ENCODE results near the gene PSMB7. TPM values are rescaled to one million over a fixed set of nuclear protein-coding genes. Genes with fewer than 3 reads are reported as not detected.

Gene PSMB7
- total RNA-seq, 1 experiment from 2014 or later = 187 TPM

- Mint-ChIP-seq H3K4me3 (no peak overlapping the region), H3K36me3 (peaks cover 57% of the 10 kb centered on the region), H3K9me3 (peaks cover 4% of the 10 kb centered on the region), H3K27ac (no peak overlapping the region), H3K27me3 (ENCODE audit: low read depth) (no peaks in the 10 kb centered on the region), H3K4me1 (peaks cover 10% of the 10 kb centered on the region)
- ATAC-seq = no peak
- CTCF ChIA-PET = no interaction called here
- POLR2A ChIA-PET = no interaction called here
- DNase-seq (ENCODE audit: low spot score) = no peak
- TF ChIP-seq ZNF671 (CRISPR knock-in tag; IDR thresholded peaks at IDR 0.05) = no peak
- TF ChIP-seq GRHL2 (CRISPR knock-in tag; IDR thresholded peaks at IDR 0.05; ENCODE audit: insufficient replicate concordance, severe bottlenecking) = no peak
- TF ChIP-seq RELA (CRISPR knock-in tag; IDR thresholded peaks at IDR 0.05; ENCODE audit: borderline replicate concordance) = no peak
- TF ChIP-seq, protein P1, sequence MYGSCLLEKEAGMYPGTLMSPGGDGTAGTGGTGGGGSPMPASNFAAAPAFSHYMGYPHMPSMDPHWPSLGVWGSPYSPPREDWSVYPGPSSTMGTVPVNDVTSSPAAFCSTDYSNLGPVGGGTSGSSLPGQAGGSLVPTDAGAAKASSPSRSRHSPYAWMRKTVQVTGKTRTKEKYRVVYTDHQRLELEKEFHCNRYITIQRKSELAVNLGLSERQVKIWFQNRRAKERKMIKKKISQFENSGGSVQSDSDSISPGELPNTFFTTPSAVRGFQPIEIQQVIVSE (CRISPR knock-in tag; IDR thresholded peaks at IDR 0.05; ENCODE audit: borderline replicate concordance) = no peak
- no peak for TF ChIP-seq ZNF263 (CRISPR knock-in tag; IDR thresholded peaks at IDR 0.05; ENCODE audit: low read depth)
- no peak for TF ChIP-seq TEAD1 (CRISPR knock-in tag; IDR thresholded peaks at IDR 0.05)
- no peak for TF ChIP-seq STAT6 (CRISPR knock-in tag; conservative IDR thresholded peaks at IDR 0.05; ENCODE audit: low read depth)
- TF ChIP-seq TP53 (CRISPR knock-in tag; IDR thresholded peaks at IDR 0.05) = no peak
- TF ChIP-seq ZBTB21 (CRISPR knock-in tag; IDR thresholded peaks at IDR 0.05; ENCODE audit: borderline replicate concordance) = no peak
- no peak for TF ChIP-seq PRRX2 (CRISPR knock-in tag; IDR thresholded peaks at IDR 0.05)
- TF ChIP-seq SP1 (CRISPR knock-in tag; conservative IDR thresholded peaks at IDR 0.05) = no peak
- TF ChIP-seq JUN (CRISPR knock-in tag; IDR thresholded peaks at IDR 0.05) = no peak
- TF ChIP-seq, protein P2, sequence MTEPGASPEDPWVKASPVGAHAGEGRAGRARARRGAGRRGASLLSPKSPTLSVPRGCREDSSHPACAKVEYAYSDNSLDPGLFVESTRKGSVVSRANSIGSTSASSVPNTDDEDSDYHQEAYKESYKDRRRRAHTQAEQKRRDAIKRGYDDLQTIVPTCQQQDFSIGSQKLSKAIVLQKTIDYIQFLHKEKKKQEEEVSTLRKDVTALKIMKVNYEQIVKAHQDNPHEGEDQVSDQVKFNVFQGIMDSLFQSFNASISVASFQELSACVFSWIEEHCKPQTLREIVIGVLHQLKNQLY (CRISPR knock-in tag; IDR thresholded peaks at IDR 0.05) = no peak
Observed at GRCh38 chr9:124411514-124412227, 3.6 kb downstream of the PSMB7 start.

DNA sequence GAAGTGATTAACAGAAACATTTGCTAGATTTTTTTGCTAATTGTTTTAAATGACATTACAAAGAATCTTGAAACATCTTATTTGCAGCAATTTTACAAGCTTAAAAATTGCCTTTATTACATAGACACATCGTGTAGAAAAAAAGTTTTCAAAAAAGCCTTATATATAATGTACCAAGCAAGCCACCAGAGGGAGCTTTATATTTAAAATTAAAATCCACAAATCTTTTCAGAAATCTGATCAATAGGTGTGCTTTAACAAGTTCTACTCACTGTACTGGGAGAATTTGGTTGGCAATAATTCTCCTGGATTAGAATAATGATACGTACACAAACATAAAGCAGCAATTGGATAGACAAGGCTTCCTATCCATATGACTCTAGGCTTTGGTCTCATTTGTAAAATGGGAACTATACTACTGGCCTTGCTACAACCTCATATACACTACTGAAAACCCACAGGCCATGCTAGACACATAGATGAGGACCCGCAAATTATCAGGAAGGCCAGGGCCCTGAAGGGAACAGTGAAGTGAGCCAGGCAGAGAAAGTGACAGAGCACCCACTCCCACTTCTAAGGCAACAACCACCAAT lies 4.8 kb downstream of the PSMB7 start:
- POLR2A ChIA-PET = interaction anchor here (0.5 kb wide), 1 partner anchor 73 kb away, joined by 4 read pairs; no protein-coding TSS in a partner anchor
- Mint-ChIP-seq H3K27ac (no peak overlapping the region), H3K9me3 (peaks cover under 1% of the 10 kb centered on the region), H3K4me1 (peaks cover 6% of the 10 kb centered on the region), H3K4me3 (no peak overlapping the region), H3K36me3 (peaks cover 69% of the 10 kb centered on the region), H3K27me3 (ENCODE audit: low read depth) (no peaks in the 10 kb centered on the region)
- DNase-seq (ENCODE audit: low spot score) (no peak), ATAC-seq (no peak)
- CTCF ChIA-PET = interaction anchor here (0.6 to 1.4 kb wide), 19 partner anchors 9 to 302 kb away, joined by 3 to 17 read pairs (median 4); no protein-coding TSS in a partner anchor
- TF ChIP-seq, protein P3, sequence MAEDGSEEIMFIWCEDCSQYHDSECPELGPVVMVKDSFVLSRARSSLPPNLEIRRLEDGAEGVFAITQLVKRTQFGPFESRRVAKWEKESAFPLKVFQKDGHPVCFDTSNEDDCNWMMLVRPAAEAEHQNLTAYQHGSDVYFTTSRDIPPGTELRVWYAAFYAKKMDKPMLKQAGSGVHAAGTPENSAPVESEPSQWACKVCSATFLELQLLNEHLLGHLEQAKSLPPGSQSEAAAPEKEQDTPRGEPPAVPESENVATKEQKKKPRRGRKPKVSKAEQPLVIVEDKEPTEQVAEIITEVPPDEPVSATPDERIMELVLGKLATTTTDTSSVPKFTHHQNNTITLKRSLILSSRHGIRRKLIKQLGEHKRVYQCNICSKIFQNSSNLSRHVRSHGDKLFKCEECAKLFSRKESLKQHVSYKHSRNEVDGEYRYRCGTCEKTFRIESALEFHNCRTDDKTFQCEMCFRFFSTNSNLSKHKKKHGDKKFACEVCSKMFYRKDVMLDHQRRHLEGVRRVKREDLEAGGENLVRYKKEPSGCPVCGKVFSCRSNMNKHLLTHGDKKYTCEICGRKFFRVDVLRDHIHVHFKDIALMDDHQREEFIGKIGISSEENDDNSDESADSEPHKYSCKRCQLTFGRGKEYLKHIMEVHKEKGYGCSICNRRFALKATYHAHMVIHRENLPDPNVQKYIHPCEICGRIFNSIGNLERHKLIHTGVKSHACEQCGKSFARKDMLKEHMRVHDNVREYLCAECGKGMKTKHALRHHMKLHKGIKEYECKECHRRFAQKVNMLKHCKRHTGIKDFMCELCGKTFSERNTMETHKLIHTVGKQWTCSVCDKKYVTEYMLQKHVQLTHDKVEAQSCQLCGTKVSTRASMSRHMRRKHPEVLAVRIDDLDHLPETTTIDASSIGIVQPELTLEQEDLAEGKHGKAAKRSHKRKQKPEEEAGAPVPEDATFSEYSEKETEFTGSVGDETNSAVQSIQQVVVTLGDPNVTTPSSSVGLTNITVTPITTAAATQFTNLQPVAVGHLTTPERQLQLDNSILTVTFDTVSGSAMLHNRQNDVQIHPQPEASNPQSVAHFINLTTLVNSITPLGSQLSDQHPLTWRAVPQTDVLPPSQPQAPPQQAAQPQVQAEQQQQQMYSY (CRISPR knock-in tag; IDR thresholded peaks at IDR 0.05) = no peak
- TF ChIP-seq, protein P4, sequence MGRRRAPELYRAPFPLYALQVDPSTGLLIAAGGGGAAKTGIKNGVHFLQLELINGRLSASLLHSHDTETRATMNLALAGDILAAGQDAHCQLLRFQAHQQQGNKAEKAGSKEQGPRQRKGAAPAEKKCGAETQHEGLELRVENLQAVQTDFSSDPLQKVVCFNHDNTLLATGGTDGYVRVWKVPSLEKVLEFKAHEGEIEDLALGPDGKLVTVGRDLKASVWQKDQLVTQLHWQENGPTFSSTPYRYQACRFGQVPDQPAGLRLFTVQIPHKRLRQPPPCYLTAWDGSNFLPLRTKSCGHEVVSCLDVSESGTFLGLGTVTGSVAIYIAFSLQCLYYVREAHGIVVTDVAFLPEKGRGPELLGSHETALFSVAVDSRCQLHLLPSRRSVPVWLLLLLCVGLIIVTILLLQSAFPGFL (CRISPR knock-in tag; IDR thresholded peaks at IDR 0.05; ENCODE audit: borderline replicate concordance) = no peak
- TF ChIP-seq, protein P5, sequence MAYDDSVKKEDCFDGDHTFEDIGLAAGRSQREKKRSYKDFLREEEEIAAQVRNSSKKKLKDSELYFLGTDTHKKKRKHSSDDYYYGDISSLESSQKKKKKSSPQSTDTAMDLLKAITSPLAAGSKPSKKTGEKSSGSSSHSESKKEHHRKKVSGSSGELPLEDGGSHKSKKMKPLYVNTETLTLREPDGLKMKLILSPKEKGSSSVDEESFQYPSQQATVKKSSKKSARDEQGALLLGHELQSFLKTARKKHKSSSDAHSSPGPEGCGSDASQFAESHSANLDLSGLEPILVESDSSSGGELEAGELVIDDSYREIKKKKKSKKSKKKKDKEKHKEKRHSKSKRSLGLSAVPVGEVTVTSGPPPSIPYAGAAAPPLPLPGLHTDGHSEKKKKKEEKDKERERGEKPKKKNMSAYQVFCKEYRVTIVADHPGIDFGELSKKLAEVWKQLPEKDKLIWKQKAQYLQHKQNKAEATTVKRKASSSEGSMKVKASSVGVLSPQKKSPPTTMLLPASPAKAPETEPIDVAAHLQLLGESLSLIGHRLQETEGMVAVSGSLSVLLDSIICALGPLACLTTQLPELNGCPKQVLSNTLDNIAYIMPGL (CRISPR knock-in tag; IDR thresholded peaks at IDR 0.05) = no peak
- TF ChIP-seq, protein P6, sequence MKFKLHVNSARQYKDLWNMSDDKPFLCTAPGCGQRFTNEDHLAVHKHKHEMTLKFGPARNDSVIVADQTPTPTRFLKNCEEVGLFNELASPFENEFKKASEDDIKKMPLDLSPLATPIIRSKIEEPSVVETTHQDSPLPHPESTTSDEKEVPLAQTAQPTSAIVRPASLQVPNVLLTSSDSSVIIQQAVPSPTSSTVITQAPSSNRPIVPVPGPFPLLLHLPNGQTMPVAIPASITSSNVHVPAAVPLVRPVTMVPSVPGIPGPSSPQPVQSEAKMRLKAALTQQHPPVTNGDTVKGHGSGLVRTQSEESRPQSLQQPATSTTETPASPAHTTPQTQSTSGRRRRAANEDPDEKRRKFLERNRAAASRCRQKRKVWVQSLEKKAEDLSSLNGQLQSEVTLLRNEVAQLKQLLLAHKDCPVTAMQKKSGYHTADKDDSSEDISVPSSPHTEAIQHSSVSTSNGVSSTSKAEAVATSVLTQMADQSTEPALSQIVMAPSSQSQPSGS (CRISPR knock-in tag; IDR thresholded peaks at IDR 0.05; ENCODE audit: borderline replicate concordance, low read depth) = no peak
- TF ChIP-seq NFYB (CRISPR knock-in tag; conservative IDR thresholded peaks at IDR 0.05; ENCODE audit: low read depth) = no peak
- TF ChIP-seq, protein P2 (CRISPR knock-in tag; IDR thresholded peaks at IDR 0.05) = no peak

All from WTC11 (cell line).